OCI-LY3 (cell line): ENCODE results near the gene EPHA1.

Source experiments
- CTCF ChIP-seq: fragments of 200-600, 300-600 bp; sonication (generic); IDR thresholded peaks from 2 replicates; pipeline ENCODE4 v1.5.1; 2014; ENCODE audit warnings: antibody characterized with exemption, low read length, low read depth
- EZH2phosphoT487 ChIP-seq: fragments of 200-600 bp; shearing (Covaris generic); IDR thresholded peaks from 2 replicates; pipeline ENCODE4 v1.6.1; 2018; ENCODE audit warnings: antibody characterized with exemption, mixed run types, low read depth

GRCh38 chr7:143434660-143435059, 26.0 kb upstream of the EPHA1 start:
- TF ChIP-seq EZH2phosphoT487 (no peak), CTCF (no peak)
